K562 (cell line): Measurements from ENCODE around the gene SCIN. TPM values are rescaled to one million over a fixed set of nuclear protein-coding genes. Genes with fewer than 3 reads are reported as not detected.

ENCODE experiments used
- ARNT ChIP-seq, 2 experiments: fragments of 450-650 bp; IDR thresholded peaks; 2 replicates each; pipeline ENCODE4 v1.6.1; 2016; ENCODE audit warnings: mild to moderate bottlenecking in 1 of 2
- ATF1 ChIP-seq, 2 experiments: fragments of 450-650 bp in 1 of 2; IDR thresholded peaks; 2 replicates each; pipeline ENCODE4 v1.6.1; 2016; ENCODE audit warnings: missing compliant biosample characterization in 1 of 2, missing genetic modification characterization in 1 of 2
- ATF6 ChIP-seq: sonication (generic); formaldehyde crosslinking; IDR thresholded peaks from 2 replicates; pipeline ENCODE4 v1.4.0; 2020; ENCODE audit warnings: mild to moderate bottlenecking, missing genetic modification reagents
- BRD4 ChIP-seq: fragments of 200-600 bp; sonication (generic); IDR thresholded peaks from 2 replicates; pipeline ENCODE4 v1.6.1; 2017; ENCODE audit warnings: inconsistent platforms
- ESRRA ChIP-seq: fragments of 450-650 bp; IDR thresholded peaks from 2 replicates; pipeline ENCODE4 v1.6.1; 2014; ENCODE audit warnings: low read depth, mild to moderate bottlenecking, moderate library complexity, borderline replicate concordance
- ESRRB ChIP-seq: fragments of 250-450 bp; sonication (Bioruptor Pico); IDR thresholded peaks from 2 replicates; pipeline ENCODE4 v1.5.0; 2020; ENCODE audit warnings: mild to moderate bottlenecking, moderate library complexity, borderline replicate concordance
- ETS2 ChIP-seq: IDR thresholded peaks from 2 replicates; pipeline ENCODE4 v1.6.1; 2016; ENCODE audit warnings: borderline replicate concordance, missing genetic modification characterization, mild to moderate bottlenecking, moderate library complexity, missing compliant biosample characterization; ENCODE audit not compliant: poor library complexity, severe bottlenecking
- ILK ChIP-seq: fragments of 450-650 bp; IDR thresholded peaks from 2 replicates; pipeline ENCODE4 v1.6.1; 2016; ENCODE audit warnings: missing genetic modification characterization, low read depth, mild to moderate bottlenecking, missing compliant biosample characterization, moderate library complexity, borderline replicate concordance
- MTA1 ChIP-seq: fragments of 450-650 bp; IDR thresholded peaks from 2 replicates; pipeline ENCODE4 v1.6.1; 2017; ENCODE audit warnings: borderline replicate concordance
- PHF8 ChIP-seq: fragments of 200-600 bp; sonication (generic); IDR thresholded peaks from 2 replicates; pipeline ENCODE4 v1.6.1; 2012; ENCODE audit warnings: mixed run types, mild to moderate bottlenecking, inconsistent platforms, low read length, moderate library complexity, borderline replicate concordance
- TCF3 ChIP-seq: sonication (generic); formaldehyde crosslinking; IDR thresholded peaks from 2 replicates; pipeline ENCODE4 v1.4.0; 2020; ENCODE audit warnings: mild to moderate bottlenecking, missing genetic modification reagents
- TEAD4 ChIP-seq, 2 experiments: sonication (generic) in 1 of 2; formaldehyde crosslinking in 1 of 2; IDR thresholded peaks; 2 replicates each; pipeline versions ENCODE4 v1.6.1 to v1.8.0; 2012 to 2022; ENCODE audit warnings: borderline replicate concordance in 1 of 2, inconsistent platforms in 1 of 2, low read length in 1 of 2, mild to moderate bottlenecking in 1 of 2, missing genetic modification reagents in 1 of 2
- polyA plus RNA-seq, 8 experiments: library from polyadenylated mRNA; depleted of rRNA in 4 of 8; stranded (reverse) in 5 of 8; unstranded in 3 of 8; fragments of >200 nt; fragmentation: Nextera tagmentation in 2 of 8; fragmentation: Illumina TruSeq in 1 of 8; extraction: Ambion mirVana in 2 of 8; extraction: Trizol in 1 of 8; gene quantifications; 2 replicates each; pipeline versions ENCODE4 v1.2.1 to v1.2.3, GENCODE V29; 2011 to 2014; ENCODE audit warnings: inconsistent platforms in 1 of 8, missing spikeins in 1 of 8
- total RNA-seq, 7 experiments: library from RNA; depleted of rRNA in 6 of 7; stranded (reverse); fragments of >200 nt in 6 of 7; fragmentation: Illumina TruSeq in 2 of 7; extraction: Trizol in 2 of 7; gene quantifications; 2 replicates each; pipeline versions ENCODE4 v1.2.1 to v1.2.3, GENCODE V29; 2011 to 2021; ENCODE audit warnings: low replicate concordance in 1 of 7
- TF ChIP-seq, protein P1 (sequence below): fragments of 200-600 bp; sonication (generic); IDR thresholded peaks from one replicate; pipeline ENCODE4 v1.6.1; 2012; ENCODE audit warnings: mild to moderate bottlenecking, low read depth, low read length, inconsistent platforms

Gene SCIN
- total and polyA plus RNA-seq, 9 of the 15 experiments (the other 6 are each of a cell fraction or from before 2014, with no cell fraction given): 0.67 to 18.2 (median 10.6) TPM

GRCh38 chr7:12701433-12701832 is 130.9 kb downstream of the SCIN start (continued):
- TF ChIP-seq, protein P1, sequence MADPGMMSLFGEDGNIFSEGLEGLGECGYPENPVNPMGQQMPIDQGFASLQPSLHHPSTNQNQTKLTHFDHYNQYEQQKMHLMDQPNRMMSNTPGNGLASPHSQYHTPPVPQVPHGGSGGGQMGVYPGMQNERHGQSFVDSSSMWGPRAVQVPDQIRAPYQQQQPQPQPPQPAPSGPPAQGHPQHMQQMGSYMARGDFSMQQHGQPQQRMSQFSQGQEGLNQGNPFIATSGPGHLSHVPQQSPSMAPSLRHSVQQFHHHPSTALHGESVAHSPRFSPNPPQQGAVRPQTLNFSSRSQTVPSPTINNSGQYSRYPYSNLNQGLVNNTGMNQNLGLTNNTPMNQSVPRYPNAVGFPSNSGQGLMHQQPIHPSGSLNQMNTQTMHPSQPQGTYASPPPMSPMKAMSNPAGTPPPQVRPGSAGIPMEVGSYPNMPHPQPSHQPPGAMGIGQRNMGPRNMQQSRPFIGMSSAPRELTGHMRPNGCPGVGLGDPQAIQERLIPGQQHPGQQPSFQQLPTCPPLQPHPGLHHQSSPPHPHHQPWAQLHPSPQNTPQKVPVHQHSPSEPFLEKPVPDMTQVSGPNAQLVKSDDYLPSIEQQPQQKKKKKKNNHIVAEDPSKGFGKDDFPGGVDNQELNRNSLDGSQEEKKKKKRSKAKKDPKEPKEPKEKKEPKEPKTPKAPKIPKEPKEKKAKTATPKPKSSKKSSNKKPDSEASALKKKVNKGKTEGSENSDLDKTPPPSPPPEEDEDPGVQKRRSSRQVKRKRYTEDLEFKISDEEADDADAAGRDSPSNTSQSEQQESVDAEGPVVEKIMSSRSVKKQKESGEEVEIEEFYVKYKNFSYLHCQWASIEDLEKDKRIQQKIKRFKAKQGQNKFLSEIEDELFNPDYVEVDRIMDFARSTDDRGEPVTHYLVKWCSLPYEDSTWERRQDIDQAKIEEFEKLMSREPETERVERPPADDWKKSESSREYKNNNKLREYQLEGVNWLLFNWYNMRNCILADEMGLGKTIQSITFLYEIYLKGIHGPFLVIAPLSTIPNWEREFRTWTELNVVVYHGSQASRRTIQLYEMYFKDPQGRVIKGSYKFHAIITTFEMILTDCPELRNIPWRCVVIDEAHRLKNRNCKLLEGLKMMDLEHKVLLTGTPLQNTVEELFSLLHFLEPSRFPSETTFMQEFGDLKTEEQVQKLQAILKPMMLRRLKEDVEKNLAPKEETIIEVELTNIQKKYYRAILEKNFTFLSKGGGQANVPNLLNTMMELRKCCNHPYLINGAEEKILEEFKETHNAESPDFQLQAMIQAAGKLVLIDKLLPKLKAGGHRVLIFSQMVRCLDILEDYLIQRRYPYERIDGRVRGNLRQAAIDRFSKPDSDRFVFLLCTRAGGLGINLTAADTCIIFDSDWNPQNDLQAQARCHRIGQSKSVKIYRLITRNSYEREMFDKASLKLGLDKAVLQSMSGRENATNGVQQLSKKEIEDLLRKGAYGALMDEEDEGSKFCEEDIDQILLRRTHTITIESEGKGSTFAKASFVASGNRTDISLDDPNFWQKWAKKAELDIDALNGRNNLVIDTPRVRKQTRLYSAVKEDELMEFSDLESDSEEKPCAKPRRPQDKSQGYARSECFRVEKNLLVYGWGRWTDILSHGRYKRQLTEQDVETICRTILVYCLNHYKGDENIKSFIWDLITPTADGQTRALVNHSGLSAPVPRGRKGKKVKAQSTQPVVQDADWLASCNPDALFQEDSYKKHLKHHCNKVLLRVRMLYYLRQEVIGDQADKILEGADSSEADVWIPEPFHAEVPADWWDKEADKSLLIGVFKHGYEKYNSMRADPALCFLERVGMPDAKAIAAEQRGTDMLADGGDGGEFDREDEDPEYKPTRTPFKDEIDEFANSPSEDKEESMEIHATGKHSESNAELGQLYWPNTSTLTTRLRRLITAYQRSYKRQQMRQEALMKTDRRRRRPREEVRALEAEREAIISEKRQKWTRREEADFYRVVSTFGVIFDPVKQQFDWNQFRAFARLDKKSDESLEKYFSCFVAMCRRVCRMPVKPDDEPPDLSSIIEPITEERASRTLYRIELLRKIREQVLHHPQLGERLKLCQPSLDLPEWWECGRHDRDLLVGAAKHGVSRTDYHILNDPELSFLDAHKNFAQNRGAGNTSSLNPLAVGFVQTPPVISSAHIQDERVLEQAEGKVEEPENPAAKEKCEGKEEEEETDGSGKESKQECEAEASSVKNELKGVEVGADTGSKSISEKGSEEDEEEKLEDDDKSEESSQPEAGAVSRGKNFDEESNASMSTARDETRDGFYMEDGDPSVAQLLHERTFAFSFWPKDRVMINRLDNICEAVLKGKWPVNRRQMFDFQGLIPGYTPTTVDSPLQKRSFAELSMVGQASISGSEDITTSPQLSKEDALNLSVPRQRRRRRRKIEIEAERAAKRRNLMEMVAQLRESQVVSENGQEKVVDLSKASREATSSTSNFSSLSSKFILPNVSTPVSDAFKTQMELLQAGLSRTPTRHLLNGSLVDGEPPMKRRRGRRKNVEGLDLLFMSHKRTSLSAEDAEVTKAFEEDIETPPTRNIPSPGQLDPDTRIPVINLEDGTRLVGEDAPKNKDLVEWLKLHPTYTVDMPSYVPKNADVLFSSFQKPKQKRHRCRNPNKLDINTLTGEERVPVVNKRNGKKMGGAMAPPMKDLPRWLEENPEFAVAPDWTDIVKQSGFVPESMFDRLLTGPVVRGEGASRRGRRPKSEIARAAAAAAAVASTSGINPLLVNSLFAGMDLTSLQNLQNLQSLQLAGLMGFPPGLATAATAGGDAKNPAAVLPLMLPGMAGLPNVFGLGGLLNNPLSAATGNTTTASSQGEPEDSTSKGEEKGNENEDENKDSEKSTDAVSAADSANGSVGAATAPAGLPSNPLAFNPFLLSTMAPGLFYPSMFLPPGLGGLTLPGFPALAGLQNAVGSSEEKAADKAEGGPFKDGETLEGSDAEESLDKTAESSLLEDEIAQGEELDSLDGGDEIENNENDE: no peak
- TF ChIP-seq ATF1 (CRISPR knock-in tag; IDR thresholded peaks at IDR 0.05): no peak
- no peak for TF ChIP-seq ATF1 (tag; IDR thresholded peaks at IDR 0.05)
- TF ChIP-seq ARNT (IDR thresholded peaks at IDR 0.05): peak in 1 of 2 experiments; percentile 66; a peak in 2 of 4 replicates
- TF ChIP-seq TCF3: no peak
- TF ChIP-seq ILK (tag): no peak
- TF ChIP-seq BRD4: no peak
- no peak for TF ChIP-seq ESRRB
- TF ChIP-seq ESRRA: no peak
- TF ChIP-seq ATF6 (CRISPR knock-in tag): no peak
- no peak for TF ChIP-seq ETS2 (tag)
- TF ChIP-seq TEAD4 (IDR thresholded peaks at IDR 0.05; ENCODE audit: low read length): 0 out of 2 replicates have a peak, but pooled peaks have one; percentile 18
- TF ChIP-seq TEAD4 (CRISPR knock-in tag; IDR thresholded peaks at IDR 0.05; ENCODE audit: borderline replicate concordance): no peak
- TF ChIP-seq PHF8: no peak
- TF ChIP-seq MTA1: no peak
